SK-N-SH treated with all-trans-retinoic acid at 6 μM for 48 hours (cell line): ENCODE data around the gene LMNTD2.

Experiments
- ATAC-seq: fragments of 200-7000 bp; cut with Tn5 transposase; 3 replicates; pipeline ENCODE4 v1.9.1; 2020; ENCODE audit warnings: mild to moderate bottlenecking, moderate library complexity
- ARNTL ChIP-seq: fragments of 450-650 bp; formaldehyde crosslinking; IDR thresholded peaks from 2 replicates; pipeline ENCODE4 v1.5.0; 2020; ENCODE audit warnings: low read depth, mild to moderate bottlenecking, moderate library complexity, borderline replicate concordance
- BACH2 ChIP-seq: fragments of 250-450 bp; sonication (Bioruptor Pico); IDR thresholded peaks from 2 replicates; pipeline ENCODE4 v1.9.0; 2021; ENCODE audit warnings: mild to moderate bottlenecking, borderline replicate concordance
- CREB5 ChIP-seq: fragments of 250-450 bp; sonication (Bioruptor Pico); IDR thresholded peaks from 2 replicates; pipeline ENCODE4 v1.5.1; 2020; ENCODE audit warnings: low read depth, mild to moderate bottlenecking, moderate library complexity
- CSDC2 ChIP-seq: fragments of 250-450 bp; sonication (Bioruptor Pico); IDR thresholded peaks from 2 replicates; pipeline ENCODE4 v1.5.0; 2020; ENCODE audit warnings: mild to moderate bottlenecking, moderate library complexity
- CSRNP3 ChIP-seq: fragments of 250-450 bp; sonication (Bioruptor Pico); IDR thresholded peaks from 2 replicates; pipeline ENCODE4 v1.5.1; 2021; ENCODE audit warnings: mild to moderate bottlenecking, moderate library complexity
- ESRRG ChIP-seq: fragments of 250-450 bp; sonication (Bioruptor Pico); IDR thresholded peaks from 2 replicates; pipeline ENCODE4 v1.6.1; 2021; ENCODE audit warnings: mild to moderate bottlenecking
- GLIS3 ChIP-seq: fragments of 250-450 bp; sonication (Bioruptor Pico); IDR thresholded peaks from 2 replicates; pipeline ENCODE4 v1.5.0; 2020; ENCODE audit warnings: mild to moderate bottlenecking, moderate library complexity
- ISL1 ChIP-seq: fragments of 250-450 bp; sonication (Bioruptor Pico); IDR thresholded peaks from 2 replicates; pipeline ENCODE4 v2.1.2; 2022; ENCODE audit warnings: mild to moderate bottlenecking, moderate library complexity
- OSR1 ChIP-seq: fragments of 250-450 bp; sonication (Bioruptor Pico); IDR thresholded peaks from 2 replicates; pipeline ENCODE4 v1.8.0; 2022; ENCODE audit warnings: moderate library complexity, mild to moderate bottlenecking, inconsistent platforms
- PATZ1 ChIP-seq: fragments of 250-450 bp; sonication (Bioruptor Pico); IDR thresholded peaks from 2 replicates; pipeline ENCODE4 v1.8.0; 2020; ENCODE audit warnings: mild to moderate bottlenecking, moderate library complexity, borderline replicate concordance
- POU6F1 ChIP-seq: fragments of 250-450 bp; sonication (Bioruptor Pico); IDR thresholded peaks from 2 replicates; pipeline ENCODE4 v1.8.0; 2021; ENCODE audit warnings: low read depth, mild to moderate bottlenecking, moderate library complexity, borderline replicate concordance
- PPARA ChIP-seq: fragments of 250-450 bp; sonication (Bioruptor Pico); IDR thresholded peaks from 2 replicates; pipeline ENCODE4 v1.5.0; 2020; ENCODE audit warnings: mild to moderate bottlenecking, borderline replicate concordance
- RARB ChIP-seq: fragments of 250-450 bp; sonication (Bioruptor Pico); IDR thresholded peaks from 2 replicates; pipeline ENCODE4 v1.8.0; 2021; ENCODE audit warnings: mild to moderate bottlenecking, moderate library complexity
- SNAI2 ChIP-seq: fragments of 250-450 bp; sonication (Bioruptor Pico); IDR thresholded peaks from 2 replicates; pipeline ENCODE4 v1.5.0; 2020; ENCODE audit warnings: mild to moderate bottlenecking, moderate library complexity
- TCF4 ChIP-seq: fragments of 250-450 bp; sonication (Bioruptor Pico); IDR thresholded peaks from 2 replicates; pipeline ENCODE4 v1.8.0; 2021; ENCODE audit warnings: mild to moderate bottlenecking, moderate library complexity, borderline replicate concordance
- TSHZ2 ChIP-seq: fragments of 250-450 bp; sonication (Bioruptor Pico); IDR thresholded peaks from 2 replicates; pipeline ENCODE4 v1.5.0; 2020; ENCODE audit warnings: mild to moderate bottlenecking, moderate library complexity
- ZC3H10 ChIP-seq: fragments of 250-450 bp; sonication (Bioruptor Pico); IDR thresholded peaks from 2 replicates; pipeline ENCODE4 v1.5.1; 2021; ENCODE audit warnings: mild to moderate bottlenecking, moderate library complexity
- ZFP3 ChIP-seq: fragments of 250-450 bp; sonication (Bioruptor Pico); IDR thresholded peaks from 2 replicates; pipeline ENCODE4 v1.5.0; 2020; ENCODE audit warnings: mild to moderate bottlenecking, moderate library complexity
- ZFP30 ChIP-seq: fragments of 450-650 bp; formaldehyde crosslinking; IDR thresholded peaks from 2 replicates; pipeline ENCODE4 v1.5.0; 2022; ENCODE audit warnings: mild to moderate bottlenecking, moderate library complexity
- ZNF565 ChIP-seq: fragments of 450-650 bp; formaldehyde crosslinking; conservative IDR thresholded peaks from 2 replicates; pipeline ENCODE4 v1.5.0; 2020; ENCODE audit warnings: low read depth, mild to moderate bottlenecking, moderate library complexity
- ZNF70 ChIP-seq: fragments of 450-650 bp; formaldehyde crosslinking; IDR thresholded peaks from 2 replicates; pipeline ENCODE4 v1.5.0; 2020; ENCODE audit warnings: mild to moderate bottlenecking, moderate library complexity
- ZNF8 ChIP-seq: fragments of 450-650 bp; formaldehyde crosslinking; IDR thresholded peaks from 2 replicates; pipeline ENCODE4 v1.5.0; 2020; ENCODE audit warnings: mild to moderate bottlenecking, moderate library complexity

The LMNTD2 gene

GRCh38 chr11:567011-567628, 6.6 kb upstream of the LMNTD2 start (continued):
- TF ChIP-seq CREB5 (CRISPR knock-in tag) (no peak), ARNTL (CRISPR knock-in tag) (no peak)

GRCh38 chr11:565921-566509, 5.5 kb upstream of the LMNTD2 start:
- TF ChIP-seq ZNF565 (CRISPR knock-in tag) (no peak), CREB5 (CRISPR knock-in tag) (no peak), ISL1 (CRISPR knock-in tag) (no peak), ESRRG (no peak), ZFP30 (CRISPR knock-in tag) (no peak), BACH2 (no peak), CSRNP3 (CRISPR knock-in tag) (no peak), ZNF70 (CRISPR knock-in tag) (no peak), OSR1 (CRISPR knock-in tag) (no peak), SNAI2 (CRISPR knock-in tag) (no peak), CSDC2 (CRISPR knock-in tag) (no peak), ZFP3 (CRISPR knock-in tag) (no peak), ZNF8 (CRISPR knock-in tag) (no peak), RARB (CRISPR knock-in tag) (no peak), ZC3H10 (CRISPR knock-in tag) (no peak), GLIS3 (CRISPR knock-in tag) (no peak), ARNTL (CRISPR knock-in tag) (no peak)
- ATAC-seq = no peak

- ATAC-seq = no peak
- TF ChIP-seq OSR1 (CRISPR knock-in tag) (no peak), POU6F1 (CRISPR knock-in tag) (no peak), CREB5 (CRISPR knock-in tag) (no peak), ZFP3 (CRISPR knock-in tag) (no peak), PPARA (CRISPR knock-in tag) (no peak), TCF4 (CRISPR knock-in tag) (no peak), CSRNP3 (CRISPR knock-in tag) (no peak), RARB (CRISPR knock-in tag) (no peak), PATZ1 (CRISPR knock-in tag) (no peak), ZNF70 (CRISPR knock-in tag) (no peak), TSHZ2 (CRISPR knock-in tag) (no peak), ZNF565 (CRISPR knock-in tag) (no peak), ESRRG (no peak), ARNTL (CRISPR knock-in tag) (no peak), ZC3H10 (CRISPR knock-in tag) (no peak)
Observed at GRCh38 chr11:563812-564578, 3.5 kb upstream of the LMNTD2 start.
